Esophagus muscularis mucosa (tissue), 3 donors: ENCODE data around the gene MAP2K6.

Experiments used
- CTCF ChIP-seq, 3 experiments: fragments of 200-600 bp in 2 of 3; fragments of 450-650 bp in 1 of 3; sonication (generic) in 2 of 3; IDR thresholded peaks; one replicate each; pipeline ENCODE4 v1.5.1; 2017 to 2019; ENCODE audit warnings: antibody characterized with exemption in 3 of 3, mild to moderate bottlenecking in 2 of 3, moderate library complexity in 1 of 3
- POLR2AphosphoS5 ChIP-seq, 2 donors: sonication (generic); formaldehyde crosslinking; IDR thresholded peaks; one replicate each; pipeline ENCODE4 v1.6.1; 2017; ENCODE audit warnings: antibody characterized with exemption in 2 of 2

GRCh38 chr17:69390795-69391501, 23.5 kb upstream of the MAP2K6 start:
- TF ChIP-seq POLR2AphosphoS5 (IDR thresholded peaks at IDR 0.05) = no peak
- TF ChIP-seq CTCF (IDR thresholded peaks at IDR 0.05) = no peak
